ENCODE results near the gene SH2B2.

Gene SH2B2

DNA sequence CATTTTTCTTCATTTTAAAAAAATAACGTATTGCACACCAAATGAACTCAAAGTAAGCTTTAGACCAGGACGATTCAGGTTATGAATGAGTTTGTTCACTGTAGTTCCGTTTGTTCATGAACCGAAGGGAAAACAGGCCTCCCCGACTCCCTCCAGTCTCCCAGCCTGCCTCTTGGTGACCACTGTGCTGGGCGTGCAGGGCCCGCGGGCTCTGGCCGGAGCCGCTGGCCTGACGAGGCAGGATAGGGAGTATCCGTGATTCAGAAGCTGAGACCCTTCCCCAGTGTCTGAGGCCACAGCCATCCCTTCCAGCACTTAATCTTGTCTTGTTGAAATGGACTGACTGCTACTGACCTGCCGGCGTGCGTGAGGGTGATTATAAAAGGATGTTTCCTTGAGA is 30.8 kb upstream of the SH2B2 start:
- TF ChIP-seq, protein P1, sequence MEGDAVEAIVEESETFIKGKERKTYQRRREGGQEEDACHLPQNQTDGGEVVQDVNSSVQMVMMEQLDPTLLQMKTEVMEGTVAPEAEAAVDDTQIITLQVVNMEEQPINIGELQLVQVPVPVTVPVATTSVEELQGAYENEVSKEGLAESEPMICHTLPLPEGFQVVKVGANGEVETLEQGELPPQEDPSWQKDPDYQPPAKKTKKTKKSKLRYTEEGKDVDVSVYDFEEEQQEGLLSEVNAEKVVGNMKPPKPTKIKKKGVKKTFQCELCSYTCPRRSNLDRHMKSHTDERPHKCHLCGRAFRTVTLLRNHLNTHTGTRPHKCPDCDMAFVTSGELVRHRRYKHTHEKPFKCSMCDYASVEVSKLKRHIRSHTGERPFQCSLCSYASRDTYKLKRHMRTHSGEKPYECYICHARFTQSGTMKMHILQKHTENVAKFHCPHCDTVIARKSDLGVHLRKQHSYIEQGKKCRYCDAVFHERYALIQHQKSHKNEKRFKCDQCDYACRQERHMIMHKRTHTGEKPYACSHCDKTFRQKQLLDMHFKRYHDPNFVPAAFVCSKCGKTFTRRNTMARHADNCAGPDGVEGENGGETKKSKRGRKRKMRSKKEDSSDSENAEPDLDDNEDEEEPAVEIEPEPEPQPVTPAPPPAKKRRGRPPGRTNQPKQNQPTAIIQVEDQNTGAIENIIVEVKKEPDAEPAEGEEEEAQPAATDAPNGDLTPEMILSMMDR (IDR thresholded peaks at IDR 0.05; ENCODE audit: insufficient read depth, low read depth, low read length, missing control alignments): no peak
- H3K4me3 ChIP-seq (ENCODE audit: low read depth, low read length): no peak overlapping the region
- no peak for DNase-seq (ENCODE audit: low read depth)

DNA sequence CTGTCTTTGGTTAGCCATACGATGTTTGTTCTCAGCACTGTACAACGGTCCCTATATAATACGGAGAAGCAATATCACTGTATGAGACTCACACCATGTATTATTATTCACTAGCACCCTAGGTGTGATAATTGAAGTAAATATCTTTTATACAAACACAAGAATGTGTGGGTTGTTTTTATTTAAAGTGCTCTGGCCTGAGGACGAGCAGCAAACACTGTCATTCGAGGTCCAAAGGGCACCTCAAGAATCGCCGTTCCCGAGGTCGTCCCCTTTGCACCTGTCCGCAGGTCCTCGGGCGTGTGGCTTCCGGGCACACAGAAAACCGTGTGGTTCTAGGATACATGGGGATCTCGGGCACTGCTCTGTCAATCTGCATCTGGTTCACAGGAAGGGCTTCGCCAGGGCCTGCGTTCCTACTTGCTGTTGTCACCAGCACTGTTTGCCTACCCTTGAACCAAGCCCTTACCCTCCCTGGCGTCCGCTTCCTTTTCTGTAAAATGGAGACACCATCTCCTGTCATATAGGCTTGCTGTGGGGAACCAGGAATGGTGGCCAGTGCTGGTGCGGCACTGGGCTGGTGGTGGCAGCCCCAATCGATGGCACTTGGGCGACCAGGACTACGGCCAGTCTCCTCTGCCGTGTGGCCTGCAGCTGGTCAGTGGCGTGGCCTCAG is 28.5 kb upstream of the SH2B2 start:
- TF ChIP-seq, protein P1 (IDR thresholded peaks at IDR 0.05; ENCODE audit: insufficient read depth, low read depth, low read length, missing control alignments): no peak
- no peak for DNase-seq (ENCODE audit: low read depth)
- H3K4me3 ChIP-seq (ENCODE audit: low read depth, low read length): no peak overlapping the region

DNA sequence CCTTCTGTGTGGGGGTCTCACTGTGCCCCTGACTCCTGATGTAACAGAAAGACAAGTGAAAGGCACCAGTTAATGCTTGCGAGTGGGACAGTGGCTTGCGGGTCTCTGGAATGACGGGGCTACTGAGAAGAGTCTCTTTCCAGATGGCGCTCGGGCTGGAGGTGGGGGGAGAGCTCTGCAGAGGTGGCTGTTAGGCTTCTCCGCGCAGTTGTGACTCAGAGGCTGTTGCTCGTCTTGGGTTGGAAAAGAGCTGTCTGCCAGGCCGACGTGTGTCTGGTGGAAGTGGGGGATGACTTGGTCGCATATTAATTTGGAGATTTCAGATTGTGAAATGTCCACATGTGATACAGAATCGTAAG is 27.9 kb upstream of the SH2B2 start:
- TF ChIP-seq, protein P1 (IDR thresholded peaks at IDR 0.05; ENCODE audit: insufficient read depth, low read depth, low read length, missing control alignments): no peak
- H3K4me3 ChIP-seq (ENCODE audit: low read depth, low read length): no peak overlapping the region
- no peak for DNase-seq (ENCODE audit: low read depth)

DNA sequence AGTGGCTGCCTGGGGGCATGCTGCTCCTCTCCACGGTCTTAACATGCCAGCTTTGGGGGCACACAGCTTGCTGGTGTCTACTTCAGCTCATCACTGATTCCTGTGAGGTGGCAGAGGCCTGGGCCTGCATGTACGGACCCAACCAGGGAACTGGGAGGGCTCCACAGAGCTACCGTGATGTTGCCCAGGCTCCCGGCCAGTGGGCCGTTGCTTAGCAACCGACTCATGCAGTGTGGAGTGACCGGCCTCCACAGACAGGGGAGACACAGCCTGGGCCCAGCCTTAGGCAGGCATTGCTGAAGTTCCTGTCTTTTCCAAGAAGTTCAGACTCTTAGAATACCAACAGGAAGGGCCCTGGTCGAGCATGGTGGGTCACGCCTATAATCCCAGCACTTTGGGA is 25.8 kb upstream of the SH2B2 start:
- TF ChIP-seq, protein P1 (IDR thresholded peaks at IDR 0.05; ENCODE audit: insufficient read depth, low read depth, low read length, missing control alignments): no peak
- no peak for DNase-seq (ENCODE audit: low read depth)
- H3K4me3 ChIP-seq (ENCODE audit: low read depth, low read length): no peak overlapping the region

DNA sequence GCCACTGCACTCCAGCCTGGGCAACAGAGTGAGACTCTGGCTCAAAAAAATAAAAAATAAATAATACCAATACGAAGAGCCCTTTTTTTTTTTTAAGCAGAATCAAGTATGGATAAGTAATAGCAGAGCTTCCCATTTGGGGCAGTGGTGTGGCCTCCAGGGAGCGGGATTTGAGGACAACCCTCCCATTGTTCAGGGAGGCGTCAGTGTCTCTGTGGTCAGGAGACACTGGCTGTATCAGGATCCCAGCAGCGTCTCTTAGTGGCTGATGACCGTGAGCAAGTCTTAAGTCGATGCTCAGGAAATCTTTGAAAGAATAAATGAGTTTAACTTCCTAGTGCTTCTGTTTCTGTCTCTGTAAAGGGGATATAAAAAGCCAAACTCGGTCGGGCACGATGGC is 25.2 kb upstream of the SH2B2 start:
- TF ChIP-seq, protein P1 (IDR thresholded peaks at IDR 0.05; ENCODE audit: insufficient read depth, low read depth, low read length, missing control alignments): no peak
- no peak overlapping the region for H3K4me3 ChIP-seq (ENCODE audit: low read depth, low read length)
- DNase-seq (ENCODE audit: low read depth): no peak

DNA sequence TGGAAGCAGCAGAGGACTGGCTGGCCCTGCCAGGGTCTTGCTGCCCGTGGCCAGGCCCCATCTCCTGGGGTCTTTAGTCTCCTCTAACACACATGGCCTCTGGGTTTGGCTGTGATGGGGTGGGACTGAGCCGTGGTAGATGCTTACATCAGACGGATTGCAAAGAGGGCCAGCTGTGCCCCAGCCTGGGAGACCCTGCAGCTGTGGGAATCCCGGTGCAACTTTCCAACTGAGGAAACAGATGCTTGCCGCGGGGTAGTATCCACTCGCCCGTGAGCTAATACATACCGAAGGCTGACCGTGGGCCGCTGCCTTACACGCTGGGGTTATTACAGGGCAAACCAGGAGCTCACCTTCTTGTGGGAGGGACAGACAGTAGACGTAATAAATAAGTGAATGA is 24.1 kb upstream of the SH2B2 start:
- DNase-seq (ENCODE audit: low read depth): no peak
- TF ChIP-seq, protein P1 (IDR thresholded peaks at IDR 0.05; ENCODE audit: insufficient read depth, low read depth, low read length, missing control alignments): no peak
- no peak overlapping the region for H3K4me3 ChIP-seq (ENCODE audit: low read depth, low read length)

DNA sequence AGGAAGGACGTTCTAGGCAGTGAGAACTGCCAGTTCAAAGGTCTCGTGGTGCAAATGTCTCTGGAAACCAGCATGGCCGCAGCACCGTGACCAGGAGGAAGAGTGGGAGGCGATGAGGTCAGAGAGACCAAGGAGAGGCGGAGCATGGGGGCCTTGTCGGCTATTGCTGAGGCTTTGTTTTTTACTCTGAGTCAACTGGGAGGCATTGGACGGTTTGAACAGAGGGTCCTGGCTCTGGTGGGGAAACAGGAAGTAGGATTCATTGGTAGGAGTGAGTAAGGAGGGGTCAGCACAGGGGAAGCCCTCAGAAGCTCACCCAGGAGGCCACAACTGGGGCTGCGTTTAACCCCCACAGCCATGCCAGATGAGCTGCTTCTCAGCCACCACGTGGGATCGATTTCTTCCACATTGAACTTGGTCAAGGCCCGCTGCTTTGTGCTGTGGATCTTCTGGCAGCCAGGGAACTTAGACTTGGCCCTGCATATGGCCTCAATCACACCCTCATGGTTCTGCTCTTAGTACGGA is 22.2 kb upstream of the SH2B2 start:
- no peak overlapping the region for H3K4me3 ChIP-seq (ENCODE audit: low read depth, low read length)
- DNase-seq (ENCODE audit: low read depth): no peak
- TF ChIP-seq, protein P1 (IDR thresholded peaks at IDR 0.05; ENCODE audit: insufficient read depth, low read depth, low read length, missing control alignments): no peak

Measured in GM12865 (cell line).